Measurements from ENCODE around the gene NAA35. TPM values are rescaled to one million over a fixed set of nuclear protein-coding genes. Genes with fewer than 3 reads are reported as not detected.

Gene NAA35
- total RNA-seq, 2 experiments from 2014 or later, result 19.4 to 19.8 TPM

DNA sequence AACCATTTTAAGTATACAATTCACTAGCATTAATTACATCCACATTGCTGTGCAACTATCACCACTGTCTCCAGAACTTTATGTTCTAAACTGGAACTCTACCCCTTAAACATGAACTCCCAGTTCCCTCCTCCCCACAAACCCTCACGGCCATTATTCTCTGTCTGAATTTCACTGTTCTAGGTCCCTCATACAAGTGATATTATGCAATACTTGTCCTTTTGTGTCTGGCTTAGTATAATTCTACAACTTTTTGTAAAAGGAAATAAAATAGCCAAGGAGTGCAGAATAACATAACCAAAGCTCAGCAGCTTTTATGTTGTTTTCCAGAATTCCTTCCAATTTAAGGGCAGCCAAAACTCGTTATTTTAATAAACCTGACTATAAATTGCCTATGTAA is 53.2 kb downstream of the NAA35 start:
- no peak overlapping the region for H3K4me3 Mint-ChIP-seq
- no peaks in the 10 kb centered on the region for H3K27me3 ChIP-seq (ENCODE audit: control insufficient read depth in 1 of 2, insufficient read depth in 2 of 2, low read length in 2 of 2)
- H3K36me3 Mint-ChIP-seq (ENCODE audit: low read depth), result peaks cover 89% of the 10 kb centered on the region
- peaks cover 13% of the 10 kb centered on the region for H3K36me3 ChIP-seq (ENCODE audit: insufficient read depth, low read length)
- ChIA-PET POLR2A (no interaction called here), CTCF (no interaction called here)
- intact Hi-C loops (cut with DNase I, micrococcal nuclease), result no loop called here
- DNase-seq (no peak), ATAC-seq (ENCODE audit: poor library complexity) (no peak)
- TF ChIP-seq, protein P1, sequence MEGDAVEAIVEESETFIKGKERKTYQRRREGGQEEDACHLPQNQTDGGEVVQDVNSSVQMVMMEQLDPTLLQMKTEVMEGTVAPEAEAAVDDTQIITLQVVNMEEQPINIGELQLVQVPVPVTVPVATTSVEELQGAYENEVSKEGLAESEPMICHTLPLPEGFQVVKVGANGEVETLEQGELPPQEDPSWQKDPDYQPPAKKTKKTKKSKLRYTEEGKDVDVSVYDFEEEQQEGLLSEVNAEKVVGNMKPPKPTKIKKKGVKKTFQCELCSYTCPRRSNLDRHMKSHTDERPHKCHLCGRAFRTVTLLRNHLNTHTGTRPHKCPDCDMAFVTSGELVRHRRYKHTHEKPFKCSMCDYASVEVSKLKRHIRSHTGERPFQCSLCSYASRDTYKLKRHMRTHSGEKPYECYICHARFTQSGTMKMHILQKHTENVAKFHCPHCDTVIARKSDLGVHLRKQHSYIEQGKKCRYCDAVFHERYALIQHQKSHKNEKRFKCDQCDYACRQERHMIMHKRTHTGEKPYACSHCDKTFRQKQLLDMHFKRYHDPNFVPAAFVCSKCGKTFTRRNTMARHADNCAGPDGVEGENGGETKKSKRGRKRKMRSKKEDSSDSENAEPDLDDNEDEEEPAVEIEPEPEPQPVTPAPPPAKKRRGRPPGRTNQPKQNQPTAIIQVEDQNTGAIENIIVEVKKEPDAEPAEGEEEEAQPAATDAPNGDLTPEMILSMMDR (IDR thresholded peaks at IDR 0.05), result no peak
- H3K9me3 ChIP-seq (ENCODE audit: control insufficient read depth in 1 of 2, insufficient read depth in 1 of 2, low read length in 2 of 2), result no peaks in the 10 kb centered on the region
- no peak overlapping the region for H3K4me3 ChIP-seq (ENCODE audit: low read length)
- no peak overlapping the region for H3K27ac Mint-ChIP-seq
- peaks cover 4% of the 10 kb centered on the region for H3K4me1 Mint-ChIP-seq (ENCODE audit: low read depth)
- H3K27me3 Mint-ChIP-seq, result no peaks in the 10 kb centered on the region
- H3K4me1 ChIP-seq (ENCODE audit: insufficient read depth, low read length), result no peaks in the 10 kb centered on the region
- no peaks in the 10 kb centered on the region for H3K9me3 Mint-ChIP-seq
- no peak overlapping the region for H3K27ac ChIP-seq (ENCODE audit: low read depth in 1 of 2, low read length in 2 of 2)

GRCh38 chr9:85995097-85995496 is 54.2 kb downstream of the NAA35 start:
- Mint-ChIP-seq H3K27me3 (no peaks in the 10 kb centered on the region), H3K9me3 (no peaks in the 10 kb centered on the region), H3K36me3 (ENCODE audit: low read depth) (peaks cover 88% of the 10 kb centered on the region), H3K4me3 (no peak overlapping the region), H3K4me1 (ENCODE audit: low read depth) (peaks cover 4% of the 10 kb centered on the region), H3K27ac (no peak overlapping the region)
- intact Hi-C loops (cut with DNase I, micrococcal nuclease), result no loop called here
- peaks cover 13% of the 10 kb centered on the region for H3K36me3 ChIP-seq (ENCODE audit: insufficient read depth, low read length)
- ChIA-PET CTCF (no interaction called here), POLR2A (no interaction called here)
- no peak overlapping the region for H3K27ac ChIP-seq (ENCODE audit: low read depth in 1 of 2, low read length in 2 of 2)
- ATAC-seq (ENCODE audit: poor library complexity) (no peak), DNase-seq (no peak)
- H3K4me1 ChIP-seq (ENCODE audit: insufficient read depth, low read length), result no peaks in the 10 kb centered on the region
- no peak overlapping the region for H3K4me3 ChIP-seq (ENCODE audit: low read length)
- TF ChIP-seq, protein P1 (IDR thresholded peaks at IDR 0.05), result no peak
- H3K9me3 ChIP-seq (ENCODE audit: control insufficient read depth in 1 of 2, insufficient read depth in 1 of 2, low read length in 2 of 2), result no peaks in the 10 kb centered on the region
- H3K27me3 ChIP-seq (ENCODE audit: control insufficient read depth in 1 of 2, insufficient read depth in 2 of 2, low read length in 2 of 2), result no peaks in the 10 kb centered on the region

GRCh38 chr9:85995599-85995998 is 54.7 kb downstream of the NAA35 start:
- Histone ChIP-seq H3K4me3 (ENCODE audit: low read length) (no peak overlapping the region), H3K27ac (ENCODE audit: low read depth in 1 of 2, low read length in 2 of 2) (no peak overlapping the region), H3K27me3 (ENCODE audit: control insufficient read depth in 1 of 2, insufficient read depth in 2 of 2, low read length in 2 of 2) (no peaks in the 10 kb centered on the region), H3K36me3 (ENCODE audit: insufficient read depth, low read length) (peaks cover 13% of the 10 kb centered on the region), H3K4me1 (ENCODE audit: insufficient read depth, low read length) (no peaks in the 10 kb centered on the region), H3K9me3 (ENCODE audit: control insufficient read depth in 1 of 2, insufficient read depth in 1 of 2, low read length in 2 of 2) (no peaks in the 10 kb centered on the region)
- CTCF ChIA-PET, result no interaction called here
- DNase-seq, result no peak
- POLR2A ChIA-PET, result no interaction called here
- no peaks in the 10 kb centered on the region for H3K9me3 Mint-ChIP-seq
- peaks cover 90% of the 10 kb centered on the region for H3K36me3 Mint-ChIP-seq (ENCODE audit: low read depth)
- intact Hi-C loops (cut with DNase I, micrococcal nuclease), result no loop called here
- peaks cover 9% of the 10 kb centered on the region for H3K4me1 Mint-ChIP-seq (ENCODE audit: low read depth)
- ATAC-seq (ENCODE audit: poor library complexity), result no peak
- no peaks in the 10 kb centered on the region for H3K27me3 Mint-ChIP-seq
- no peak overlapping the region for H3K27ac Mint-ChIP-seq
- no peak overlapping the region for H3K4me3 Mint-ChIP-seq
- TF ChIP-seq, protein P1 (IDR thresholded peaks at IDR 0.05), result no peak
